ENCODE measurements around the gene SYNGR4. TPM values are rescaled to one million over a fixed set of nuclear protein-coding genes. Genes with fewer than 3 reads are reported as not detected.
"Not testable (repeated sequence)": the region's sequence is repeated elsewhere in the genome, so short reads cannot be mapped to it uniquely, and the experiment has no call there.

The SYNGR4 gene
- total RNA-seq, 8 experiments from 2014 or later, result 1.4 TPM; not detected in 7

DNA sequence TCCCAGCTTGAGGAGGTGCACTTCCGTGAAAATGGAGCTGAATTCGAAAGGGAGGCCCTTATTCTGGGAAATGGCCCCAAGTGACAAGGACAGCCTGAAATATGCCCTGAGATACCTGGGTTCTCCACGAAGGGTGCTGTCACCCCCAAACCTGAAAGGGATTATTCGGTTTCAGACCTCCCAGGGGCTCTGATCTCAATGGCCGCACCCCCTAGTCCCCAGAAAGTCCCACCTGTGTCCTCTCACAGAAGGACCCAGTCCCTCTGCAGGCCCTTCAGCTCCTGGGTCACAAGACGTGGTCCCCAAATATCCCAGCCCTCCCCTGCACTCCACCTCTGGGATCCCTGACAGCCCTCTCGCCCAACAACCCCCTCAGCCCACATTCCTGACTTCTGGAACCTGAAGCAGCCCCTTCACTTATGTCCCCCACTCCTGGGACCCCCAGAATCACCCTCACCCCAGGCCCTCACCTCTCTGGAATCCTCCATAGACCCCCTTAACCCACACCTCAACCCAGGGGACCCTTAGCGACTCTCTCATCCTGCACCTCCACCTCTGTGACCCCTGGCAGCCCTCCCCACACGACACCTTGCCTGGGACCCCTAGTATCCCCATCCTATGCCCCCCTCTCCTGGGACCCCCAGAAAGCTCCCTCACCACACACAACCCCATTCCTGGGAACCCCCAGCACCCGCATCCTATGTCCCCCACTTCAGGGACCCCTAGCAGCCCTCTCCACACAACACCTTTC, 606 bp downstream of the SYNGR4 start:
- no peak for ATAC-seq (replicated peaks in 6 of 8)
- in situ Hi-C loops (cut with MboI; ENCODE audit: low pct_unique_long_range_greater_than_20kb in 2 of 9, low sequenced_read_pairs in 9 of 9, unreplicated experiment in 9 of 9), result no loop called here
- WGBS, 10 experiments, result 36 to 80% (median 46%) methylated on average over 2 to 4 of the region's 10 CpGs; no CpG with 5 or more reads in 7 of the 10 experiments
- H3K27ac ChIP-seq, result peak overlapping the region in 1 of 2 donors; percentile 38
- peaks cover 3 to 9% of the 10 kb centered on the region in 2 donors for H3K4me1 ChIP-seq (replicated peaks in 1 of 2)
- peak overlapping the region in 2 of 5 donors; percentile 6 to 11 for H3K4me3 ChIP-seq

DNA sequence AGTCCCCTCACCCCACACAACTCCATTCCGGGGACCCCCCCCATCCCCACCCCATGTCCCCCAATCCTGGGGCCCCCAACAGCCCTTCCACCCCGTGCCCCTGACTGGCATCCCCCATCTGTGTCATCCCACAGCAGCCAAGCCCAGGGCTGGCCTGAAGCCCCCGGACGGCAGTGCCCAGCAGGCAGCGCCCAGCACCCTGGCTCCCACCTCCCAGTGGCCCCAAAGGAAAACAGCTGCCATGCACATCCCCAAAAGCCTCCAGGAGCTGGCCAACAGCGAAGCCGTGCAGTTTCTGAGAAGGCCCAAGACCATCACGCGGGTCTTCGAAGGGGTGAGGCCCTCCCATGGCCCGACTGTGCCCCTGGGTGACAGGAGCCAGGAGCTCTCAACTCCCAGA, 1.4 kb downstream of the SYNGR4 start:
- no CpG with 5 or more reads among the region's 11 CpGs for WGBS, 10 experiments
- no peak overlapping the region for H3K27ac ChIP-seq
- in situ Hi-C loops (cut with MboI; ENCODE audit: low pct_unique_long_range_greater_than_20kb in 2 of 9, low sequenced_read_pairs in 9 of 9, unreplicated experiment in 9 of 9), result no loop called here
- peaks cover 3 to 9% of the 10 kb centered on the region in 2 donors for H3K4me1 ChIP-seq (replicated peaks in 1 of 2)
- ATAC-seq (replicated peaks in 6 of 8), result no peak
- no peak overlapping the region for H3K4me3 ChIP-seq

DNA sequence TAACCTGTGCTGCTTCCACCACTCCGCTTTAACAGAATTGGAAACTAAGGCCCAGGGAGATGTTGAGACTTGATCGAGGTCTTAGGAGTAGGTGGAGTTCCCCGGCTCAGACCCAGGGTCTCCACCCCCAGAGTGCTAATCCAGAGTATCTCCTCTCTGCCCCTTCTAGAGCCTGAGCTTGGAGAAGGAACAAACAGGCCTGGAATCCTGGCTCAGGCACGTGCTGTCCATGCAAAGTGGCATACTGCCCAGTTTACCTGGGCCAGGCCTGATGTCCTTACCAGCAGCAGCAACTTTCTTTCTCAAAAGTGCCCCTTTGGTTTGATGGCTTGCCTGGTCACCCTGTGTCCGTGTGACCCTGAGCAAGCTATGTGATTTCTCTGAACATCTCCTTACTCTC, 3.7 kb downstream of the SYNGR4 start:
- in situ Hi-C loops (cut with MboI; ENCODE audit: low pct_unique_long_range_greater_than_20kb in 2 of 9, low sequenced_read_pairs in 9 of 9, unreplicated experiment in 9 of 9), result no loop called here
- Histone ChIP-seq H3K4me1 (replicated peaks in 1 of 2) (peaks cover 3 to 9% of the 10 kb centered on the region in 2 donors), H3K4me3 (no peak overlapping the region), H3K27ac (no peak overlapping the region)
- 20 to 83% (median 75%) methylated on average over 1 to 5 of the region's 5 CpGs; no CpG with 5 or more reads in 3 of the 10 experiments for WGBS, 10 experiments
- no peak for ATAC-seq (replicated peaks in 6 of 8)

DNA sequence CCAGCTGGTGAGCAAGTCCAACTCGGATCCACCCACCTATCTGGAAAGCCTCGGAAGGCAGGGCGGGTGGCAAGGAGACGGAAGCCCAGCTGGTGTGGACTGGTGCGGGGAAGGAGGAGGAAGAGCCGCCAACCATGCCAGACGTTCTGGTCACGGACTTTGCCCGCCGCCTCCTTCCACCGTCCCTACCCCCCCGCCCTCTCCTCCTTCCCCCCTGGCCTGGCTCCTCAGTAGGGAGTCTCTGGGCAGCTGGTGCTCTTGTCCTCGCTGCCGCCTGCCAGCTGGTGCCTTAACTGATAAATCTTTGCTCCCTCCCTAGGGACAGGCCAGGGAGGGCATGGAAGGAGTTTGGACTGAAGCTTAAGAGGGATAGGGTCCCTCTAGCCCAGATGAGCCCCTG, 4.8 kb downstream of the SYNGR4 start:
- in situ Hi-C loops (cut with MboI; ENCODE audit: low pct_unique_long_range_greater_than_20kb in 2 of 9, low sequenced_read_pairs in 9 of 9, unreplicated experiment in 9 of 9), result no loop called here
- ATAC-seq (replicated peaks in 6 of 8), result no peak
- Histone ChIP-seq H3K4me1 (replicated peaks in 1 of 2) (peaks cover 3 to 4% of the 10 kb centered on the region in 2 donors), H3K4me3 (no peak overlapping the region), H3K27ac (no peak overlapping the region)
- WGBS, 10 experiments, result 40 to 100% (median 90%) methylated on average over 1 to 2 of the region's 14 CpGs; no CpG with 5 or more reads in 7 of the 10 experiments

DNA sequence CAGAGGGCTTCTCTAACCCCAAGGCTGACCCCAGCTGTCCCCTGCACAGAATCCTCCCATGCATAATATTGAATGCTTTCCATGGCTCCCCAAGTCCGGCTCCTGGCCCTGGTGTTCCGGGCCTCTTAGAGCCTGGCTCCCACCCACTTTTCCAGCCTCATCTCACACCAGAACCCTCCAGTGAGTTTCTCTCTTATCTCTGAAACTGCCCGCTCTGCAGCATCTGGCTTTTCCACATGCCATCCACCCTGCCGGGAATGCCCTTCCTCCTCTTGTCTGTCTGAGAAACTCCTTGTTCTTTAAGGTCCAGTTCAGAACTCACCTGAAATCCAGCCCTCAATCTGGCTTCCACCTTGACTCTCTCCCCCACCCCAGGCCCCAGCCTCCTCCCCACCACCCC, 6.8 kb downstream of the SYNGR4 start:
- H3K4me1 ChIP-seq (replicated peaks in 1 of 2), result peaks cover 0 to 3% of the 10 kb centered on the region in 2 donors
- WGBS, 10 experiments, result 0 to 100% (median 69%) methylated on average over 1 to 3 of the region's 4 CpGs; no CpG with 5 or more reads in 5 of the 10 experiments
- in situ Hi-C loops (cut with MboI; ENCODE audit: low pct_unique_long_range_greater_than_20kb in 2 of 9, low sequenced_read_pairs in 9 of 9, unreplicated experiment in 9 of 9), result no loop called here
- no peak overlapping the region for H3K27ac ChIP-seq
- H3K4me3 ChIP-seq, result no peak overlapping the region
- ATAC-seq (replicated peaks in 6 of 8), result no peak

DNA sequence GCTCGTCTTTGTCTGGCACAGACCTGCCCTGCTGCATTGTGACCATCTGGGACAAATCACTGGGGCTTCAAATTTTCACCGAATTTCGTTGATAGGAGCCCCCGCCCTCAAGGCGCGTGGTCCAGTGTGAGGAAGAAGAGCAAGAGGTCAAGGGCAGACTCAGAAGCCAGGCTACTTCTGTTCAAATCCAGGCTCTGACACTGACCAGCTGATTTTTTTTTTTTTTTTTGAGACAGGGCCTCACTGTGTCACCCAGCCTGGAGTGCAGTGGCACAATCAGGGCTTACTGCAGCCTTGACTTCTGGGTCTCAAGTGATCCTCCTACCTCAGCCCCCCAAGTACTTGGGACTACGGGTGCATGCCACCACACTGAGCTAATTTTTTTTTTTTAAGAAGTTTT, 7.2 kb downstream of the SYNGR4 start:
- in situ Hi-C loops (cut with MboI; ENCODE audit: low pct_unique_long_range_greater_than_20kb in 2 of 9, low sequenced_read_pairs in 9 of 9, unreplicated experiment in 9 of 9), result no loop called here
- ATAC-seq (replicated peaks in 6 of 8), result no peak
- Histone ChIP-seq H3K27ac (no peak overlapping the region), H3K4me1 (replicated peaks in 1 of 2) (peaks cover 0 to 3% of the 10 kb centered on the region in 2 donors), H3K4me3 (no peak overlapping the region)
- 58 to 100% (median 90%) methylated on average over 1 to 2 of the region's 7 CpGs; no CpG with 5 or more reads in 4 of the 10 experiments for WGBS, 10 experiments

DNA sequence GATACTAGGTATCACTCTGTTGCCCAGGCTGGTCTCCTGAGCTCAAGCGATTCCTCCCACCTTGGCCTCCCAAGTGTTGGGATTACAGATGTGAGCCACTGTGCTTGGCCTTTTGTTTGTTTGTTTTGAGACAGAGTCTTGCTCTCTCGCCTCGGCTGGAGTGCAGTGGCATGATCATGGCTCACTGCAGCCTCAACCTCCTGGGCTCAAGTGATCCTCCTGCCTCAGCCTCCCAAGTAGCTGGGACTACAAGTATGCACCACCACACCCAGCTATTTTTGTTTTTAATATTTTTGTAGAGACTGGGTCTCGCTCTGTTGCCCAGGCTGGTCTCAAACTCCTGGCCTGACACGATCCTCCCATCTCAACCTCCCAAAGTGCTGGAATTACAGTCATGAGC, 7.6 kb downstream of the SYNGR4 start:
- in situ Hi-C loops (cut with MboI; ENCODE audit: low pct_unique_long_range_greater_than_20kb in 2 of 9, low sequenced_read_pairs in 9 of 9, unreplicated experiment in 9 of 9), result not testable (repeated sequence)

DNA sequence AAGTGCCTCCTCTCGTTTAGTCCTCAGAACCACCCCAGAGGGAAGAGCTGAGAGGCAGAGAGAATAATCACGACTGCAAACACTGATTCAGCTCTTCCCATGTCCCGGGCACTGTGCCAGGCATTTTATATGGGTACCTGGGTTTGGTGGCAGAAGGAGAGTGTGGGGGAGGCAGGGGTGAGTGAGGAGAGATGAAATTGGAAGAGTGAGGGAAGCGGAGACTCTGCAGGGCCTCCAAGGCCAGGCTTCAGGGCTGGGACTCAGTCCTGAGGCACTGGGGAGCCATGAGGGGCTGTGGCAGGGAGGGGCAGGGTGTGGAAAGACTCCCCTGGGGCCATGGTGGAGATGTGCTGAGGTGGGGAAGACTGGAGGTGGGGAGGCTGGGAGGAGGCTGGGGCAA, 8.7 kb downstream of the SYNGR4 start:
- peak; percentile 3 to 63 (median 53) for ATAC-seq (replicated peaks in 6 of 8)
- WGBS, 10 experiments, result 17 to 80% (median 50%) methylated on average over 1 to 3 of the region's 4 CpGs; no CpG with 5 or more reads in 5 of the 10 experiments
- Histone ChIP-seq H3K27ac (no peak overlapping the region), H3K4me1 (replicated peaks in 1 of 2) (peaks cover 0 to 3% of the 10 kb centered on the region in 2 donors), H3K4me3 (no peak overlapping the region)
- in situ Hi-C loops (cut with MboI; ENCODE audit: low pct_unique_long_range_greater_than_20kb in 2 of 9, low sequenced_read_pairs in 9 of 9, unreplicated experiment in 9 of 9), result no loop called here

More for the DNA sequence above, 7.6 kb downstream of the SYNGR4 start:
- ATAC-seq (replicated peaks in 6 of 8); H3K4me1 ChIP-seq (replicated peaks in 1 of 2); H3K4me3 ChIP-seq; H3K27ac ChIP-seq: not testable (repeated sequence)
- WGBS, 10 experiments, result 93 to 100% (median 94%) methylated on average over 1 to 5 of the region's 5 CpGs; no CpG with 5 or more reads in 4 of the 10 experiments

DNA sequence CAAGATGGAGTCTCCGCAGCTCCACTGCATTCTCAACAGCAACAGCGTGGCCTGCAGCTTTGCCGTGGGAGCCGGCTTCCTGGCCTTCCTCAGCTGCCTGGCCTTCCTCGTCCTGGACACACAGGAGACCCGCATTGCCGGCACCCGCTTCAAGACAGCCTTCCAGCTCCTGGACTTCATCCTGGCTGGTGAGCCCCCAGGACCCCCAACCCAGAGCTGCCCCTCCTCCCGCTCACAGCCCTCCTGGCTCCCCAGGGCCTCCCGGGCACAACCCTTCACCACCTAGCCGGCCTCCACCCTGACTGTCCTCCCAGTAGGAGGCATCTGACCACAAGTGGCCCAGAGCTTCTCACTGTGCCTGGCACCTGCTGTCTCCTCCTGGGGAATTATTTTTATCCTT, 9.4 kb downstream of the SYNGR4 start:
- H3K4me3 ChIP-seq, result no peak overlapping the region
- no peak for ATAC-seq (replicated peaks in 6 of 8)
- 80 to 100% (median 89%) methylated on average over 1 to 3 of the region's 11 CpGs; no CpG with 5 or more reads in 7 of the 10 experiments for WGBS, 10 experiments
- peaks cover 0 to 3% of the 10 kb centered on the region in 2 donors for H3K4me1 ChIP-seq (replicated peaks in 1 of 2)
- in situ Hi-C loops (cut with MboI; ENCODE audit: low pct_unique_long_range_greater_than_20kb in 2 of 9, low sequenced_read_pairs in 9 of 9, unreplicated experiment in 9 of 9), result no loop called here
- no peak overlapping the region for H3K27ac ChIP-seq

DNA sequence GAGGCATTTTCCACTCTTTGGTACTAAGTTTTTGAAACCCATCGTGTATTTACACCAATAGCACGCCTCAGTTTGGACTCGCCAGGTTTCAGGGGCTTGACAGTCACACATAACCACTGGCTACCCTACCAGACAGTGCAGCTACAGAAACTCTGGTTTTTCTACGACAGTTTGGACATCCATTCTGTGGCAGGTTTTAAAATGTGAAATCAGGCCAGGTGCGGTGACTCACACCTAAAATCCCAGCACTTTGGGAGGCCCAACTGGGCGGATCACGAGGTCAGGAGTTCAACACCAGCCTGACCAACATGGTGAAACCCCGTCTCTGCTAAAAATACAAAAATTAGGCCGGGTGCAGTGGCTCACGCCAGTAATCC, 14.0 kb downstream of the SYNGR4 start:
- in situ Hi-C loops (cut with MboI; ENCODE audit: low pct_unique_long_range_greater_than_20kb in 2 of 9, low sequenced_read_pairs in 9 of 9, unreplicated experiment in 9 of 9), result no loop called here
- 83 to 100% (median 94%) methylated on average over 2 to 9 of the region's 10 CpGs; no CpG with 5 or more reads in 3 of the 10 experiments for WGBS, 10 experiments
- ATAC-seq (replicated peaks in 6 of 8), result no peak

DNA sequence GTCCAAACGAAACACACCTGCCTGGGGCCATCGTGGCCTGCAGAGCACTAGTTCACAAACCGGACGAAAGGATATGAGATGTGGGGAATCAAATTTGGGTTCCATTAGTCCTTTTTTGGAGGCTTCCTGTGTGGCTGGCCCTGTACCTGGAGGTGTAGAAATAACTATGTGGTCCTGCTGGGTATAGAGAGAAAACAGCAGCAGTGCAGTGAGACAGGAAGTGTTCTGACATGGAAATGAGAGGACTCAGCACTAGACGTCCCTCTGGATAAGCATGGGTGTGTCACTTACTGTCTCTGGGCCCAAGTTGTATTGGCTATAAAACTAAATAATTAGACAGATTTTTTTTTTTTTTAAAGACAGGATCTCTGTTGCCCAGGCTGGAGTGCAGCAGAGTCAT, 14.9 kb downstream of the SYNGR4 start:
- ATAC-seq (replicated peaks in 6 of 8), result peak in 6 of 8 experiments; percentile 19 to 97 (median 46)
- no peak overlapping the region for H3K27ac ChIP-seq
- no peak overlapping the region for H3K4me3 ChIP-seq
- H3K4me1 ChIP-seq (replicated peaks in 1 of 2), result no peaks in the 10 kb centered on the region
- in situ Hi-C loops (cut with MboI; ENCODE audit: low pct_unique_long_range_greater_than_20kb in 2 of 9, low sequenced_read_pairs in 9 of 9, unreplicated experiment in 9 of 9), result no loop called here
- 0 to 92% (median 75%) methylated on average over 1 to 5 of the region's 5 CpGs; no CpG with 5 or more reads in 1 of the 10 experiments for WGBS, 10 experiments

More for the DNA sequence above, 14.0 kb downstream of the SYNGR4 start:
- Histone ChIP-seq H3K27ac (no peak overlapping the region), H3K4me1 (replicated peaks in 1 of 2) (no peaks in the 10 kb centered on the region), H3K4me3 (no peak overlapping the region)

DNA sequence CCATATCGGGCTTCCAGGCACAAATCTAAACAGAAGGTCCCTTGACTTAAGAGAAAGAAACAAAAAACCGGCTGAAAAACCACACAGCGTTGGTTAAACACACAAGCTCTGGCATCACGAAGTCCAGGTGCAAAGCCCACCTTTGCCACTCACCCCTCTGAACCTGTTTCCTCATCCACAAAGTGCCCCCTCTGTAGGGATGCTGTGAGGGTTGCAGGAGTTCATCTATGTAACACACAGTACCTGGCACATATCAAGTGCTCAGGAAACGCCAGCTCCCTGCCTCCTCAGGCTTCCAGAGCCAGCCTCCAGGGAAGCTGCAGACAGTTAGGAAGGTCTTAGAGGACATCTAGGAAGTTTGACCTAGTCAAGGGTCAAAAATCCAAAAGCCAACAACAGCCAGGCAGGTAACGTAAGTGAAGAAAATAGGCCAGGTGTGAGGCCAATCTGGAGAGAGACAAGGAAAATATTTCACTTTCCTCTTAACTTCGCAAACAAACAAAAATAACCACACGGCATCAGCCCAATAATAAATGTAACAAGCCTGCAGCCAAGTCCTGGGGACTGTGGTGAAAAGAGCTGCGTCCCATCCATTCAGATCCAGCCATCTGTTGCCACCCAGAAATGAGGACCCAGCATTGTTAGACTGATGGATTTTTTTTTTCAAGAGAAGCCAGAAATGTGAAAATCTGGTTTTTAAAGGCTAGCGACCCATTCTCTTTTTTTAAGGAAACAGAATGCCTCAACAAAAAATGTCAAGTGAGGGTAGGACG, 17.2 kb downstream of the SYNGR4 start:
- Histone ChIP-seq H3K4me3 (no peak overlapping the region), H3K27ac (no peak overlapping the region), H3K4me1 (replicated peaks in 1 of 2) (no peaks in the 10 kb centered on the region)
- no peak for ATAC-seq (replicated peaks in 6 of 8)
- WGBS, 10 experiments, result 65 to 93% (median 87%) methylated on average over 3 to 8 of the region's 11 CpGs; no CpG with 5 or more reads in 1 of the 10 experiments
- in situ Hi-C loops (cut with MboI; ENCODE audit: low pct_unique_long_range_greater_than_20kb in 2 of 9, low sequenced_read_pairs in 9 of 9, unreplicated experiment in 9 of 9), result no loop called here

DNA sequence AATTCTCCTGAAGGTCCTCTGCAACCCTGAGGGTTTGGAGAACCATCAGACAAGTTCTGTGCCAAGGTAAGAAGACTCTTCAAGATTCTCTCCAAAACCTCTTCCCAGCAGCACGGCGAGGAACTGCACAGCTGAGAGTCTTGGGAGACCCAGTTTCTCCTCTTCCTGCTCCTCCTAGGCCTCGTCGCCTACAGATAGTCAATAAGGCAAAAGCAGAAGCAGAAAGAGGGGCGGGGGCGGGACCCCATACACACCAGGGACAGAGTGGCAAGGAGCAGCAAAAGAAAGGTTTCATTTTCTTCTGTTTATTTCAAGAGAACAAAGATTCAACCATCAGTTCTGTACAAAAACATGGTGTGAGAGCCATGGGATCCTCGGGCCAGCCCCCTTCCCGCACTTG, 18.1 kb downstream of the SYNGR4 start:
- 49 to 100% (median 100%) methylated on average over 2 to 4 of the region's 8 CpGs; no CpG with 5 or more reads in 5 of the 10 experiments for WGBS, 10 experiments

More for the DNA sequence above, 18.1 kb downstream of the SYNGR4 start:
- no peaks in the 10 kb centered on the region for H3K4me1 ChIP-seq (replicated peaks in 1 of 2)
- H3K27ac ChIP-seq, result no peak overlapping the region
- in situ Hi-C loops (cut with MboI; ENCODE audit: low pct_unique_long_range_greater_than_20kb in 2 of 9, low sequenced_read_pairs in 9 of 9, unreplicated experiment in 9 of 9), result no loop called here
- no peak overlapping the region for H3K4me3 ChIP-seq
- no peak for ATAC-seq (replicated peaks in 6 of 8)
